T follicular helper cell (primary cell): Measurements from ENCODE around the gene BTD.

Source experiments
- DNase-seq: peaks from one replicate; pipeline ENCODE4 v3.0.0-alpha.2; 2020; ENCODE audit warnings: low read depth

Gene BTD

GRCh38 chr3:15665510-15666150 lies 64.1 kb downstream of the BTD start:
- DNase-seq = no peak

DNA sequence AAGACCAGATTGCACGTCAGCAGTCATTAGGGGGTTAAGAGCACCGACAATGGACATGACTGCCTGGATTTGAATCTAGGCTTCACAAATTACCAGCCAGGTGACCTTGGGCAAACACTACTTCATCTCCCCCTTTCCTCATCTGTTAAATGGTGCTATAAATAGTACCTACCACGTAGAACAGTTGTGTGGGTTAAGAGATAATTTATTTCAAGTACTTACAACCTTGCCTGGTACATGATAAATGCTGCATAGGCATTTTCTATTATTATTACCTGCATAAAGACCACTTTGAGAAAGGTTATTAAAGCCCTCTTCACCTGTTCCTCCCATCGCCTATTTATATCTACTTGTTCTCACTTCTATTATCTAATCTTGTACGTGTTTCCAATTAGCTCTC lies 64.7 kb downstream of the BTD start:
- DNase-seq = no peak

GRCh38 chr3:15667484-15667883 lies 65.9 kb downstream of the BTD start:
- peak; percentile 12 for DNase-seq

GRCh38 chr3:15673536-15673935 lies 72.0 kb downstream of the BTD start:
- DNase-seq = no peak

DNA sequence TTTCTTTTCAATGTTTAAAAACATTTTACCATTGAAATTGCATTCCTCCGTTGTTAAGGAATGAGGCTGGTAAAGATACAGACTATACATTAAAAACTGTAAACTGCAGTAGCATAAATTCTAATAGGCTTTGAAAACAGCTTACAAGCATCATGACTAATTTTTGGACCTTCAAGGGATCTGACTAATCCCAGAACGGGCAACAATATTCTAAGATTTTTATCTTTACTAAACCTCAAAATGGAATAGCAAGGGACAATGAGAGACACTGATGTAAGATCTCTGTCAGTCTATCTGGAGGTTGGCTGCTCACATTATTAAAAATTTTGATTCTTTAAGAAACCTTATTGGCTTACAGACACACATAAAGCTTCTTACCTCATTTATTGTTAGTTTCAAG lies 74.7 kb downstream of the BTD start:
- no peak for DNase-seq

- DNase-seq = no peak
Observed at GRCh38 chr3:15679306-15679705, 77.8 kb downstream of the BTD start.

DNA sequence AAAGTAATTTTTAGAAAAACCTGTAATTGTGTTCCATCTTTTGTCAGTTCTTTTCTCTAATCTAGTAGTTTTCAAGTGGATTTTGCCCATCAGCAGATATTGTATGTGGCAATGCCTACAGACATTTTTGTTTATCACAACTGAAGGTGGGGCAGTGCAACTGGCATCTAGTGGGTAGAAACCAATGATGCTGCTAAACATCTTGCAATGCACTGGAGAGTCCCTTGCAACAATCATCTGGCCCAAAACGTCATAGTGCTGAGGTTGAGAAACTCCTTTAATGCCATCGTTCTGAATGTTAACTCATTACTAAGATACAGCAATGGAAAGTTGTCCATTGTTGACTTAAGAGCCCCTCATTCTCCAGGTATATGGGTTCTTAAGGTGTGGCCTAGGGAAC lies 80.1 kb downstream of the BTD start:
- no peak for DNase-seq

- DNase-seq = no peak
Observed at GRCh38 chr3:15682561-15683185, 81.1 kb downstream of the BTD start.

DNA sequence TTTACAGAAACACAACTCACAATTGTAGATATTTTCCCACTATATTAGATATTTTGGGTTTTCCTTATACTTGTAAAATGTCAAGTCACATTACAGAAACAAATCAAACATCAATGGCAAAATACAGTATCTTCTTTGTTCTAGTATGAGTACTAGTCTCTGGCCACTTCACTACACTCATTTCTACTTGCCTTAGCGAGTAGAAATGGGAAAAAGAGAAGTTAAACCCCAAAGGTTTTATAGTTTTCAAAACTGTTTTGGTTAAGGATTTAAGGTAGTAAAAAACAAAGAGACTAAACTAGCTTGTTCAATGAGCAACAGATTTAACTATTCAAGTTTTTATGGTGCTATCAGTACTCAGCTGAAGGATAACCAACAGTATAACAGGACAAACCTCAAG lies 81.7 kb downstream of the BTD start:
- no peak for DNase-seq

DNA sequence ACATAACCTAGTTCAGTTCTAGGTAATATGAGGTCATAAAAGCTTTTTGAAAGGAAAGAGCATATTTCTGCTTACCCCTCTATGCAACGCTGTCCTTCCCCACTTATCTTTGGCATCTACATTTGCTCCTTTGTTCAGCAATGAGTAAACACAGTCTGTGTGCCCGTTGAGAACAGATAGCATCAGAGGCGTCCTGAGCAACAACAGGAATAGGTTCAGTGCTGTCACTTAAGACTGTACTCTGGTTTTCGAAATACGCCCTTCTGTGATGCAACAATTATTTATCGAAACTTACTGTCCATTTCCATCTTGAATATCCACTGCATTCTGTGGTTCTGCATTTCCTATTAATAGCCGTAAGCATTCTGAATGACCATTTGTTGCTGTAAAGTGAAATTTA lies 84.4 kb downstream of the BTD start:
- DNase-seq = no peak

GRCh38 chr3:15690230-15690629 lies 88.7 kb downstream of the BTD start:
- no peak for DNase-seq

GRCh38 chr3:15690748-15691147 lies 89.2 kb downstream of the BTD start:
- DNase-seq = no peak

DNA sequence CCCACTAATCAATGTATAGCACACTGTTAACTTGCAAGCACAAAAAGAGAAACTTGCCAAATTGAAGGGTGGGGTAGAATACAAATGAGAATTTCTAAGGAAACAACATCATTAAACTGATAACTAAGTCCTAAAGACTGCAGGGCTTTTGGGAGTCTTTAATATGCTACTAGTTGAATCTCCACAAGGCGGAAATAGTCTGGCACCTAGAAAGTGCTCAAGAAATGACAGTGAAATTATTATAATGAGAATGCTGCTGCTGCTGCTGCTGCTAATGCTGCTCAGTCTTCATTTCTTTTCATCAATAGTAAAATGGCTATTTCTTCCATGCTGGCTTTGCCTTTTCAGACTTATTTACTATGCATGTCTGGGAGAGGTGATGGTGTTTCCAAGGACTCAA lies 91.8 kb downstream of the BTD start:
- DNase-seq = no peak

DNA sequence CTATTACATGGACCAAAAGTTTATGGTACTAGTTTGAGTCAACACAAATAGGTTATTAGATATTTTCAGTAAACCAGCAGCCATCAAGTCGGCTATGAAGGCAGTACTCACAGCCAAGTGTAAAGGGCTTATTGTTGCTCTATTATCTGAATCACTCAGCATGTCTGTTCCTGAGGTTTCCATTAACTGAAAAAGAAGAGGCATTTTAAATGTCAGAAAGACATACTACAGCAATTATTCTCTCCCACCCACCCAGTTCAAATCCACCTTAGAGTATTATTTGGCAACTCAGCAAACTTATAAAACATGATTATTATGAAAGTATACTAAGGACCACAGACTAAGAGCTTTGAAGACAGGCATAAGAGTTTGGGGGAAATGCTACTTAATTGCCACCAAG lies 93.1 kb downstream of the BTD start:
- no peak for DNase-seq
